ENCODE measurements around the gene MEIS1.

DNA sequence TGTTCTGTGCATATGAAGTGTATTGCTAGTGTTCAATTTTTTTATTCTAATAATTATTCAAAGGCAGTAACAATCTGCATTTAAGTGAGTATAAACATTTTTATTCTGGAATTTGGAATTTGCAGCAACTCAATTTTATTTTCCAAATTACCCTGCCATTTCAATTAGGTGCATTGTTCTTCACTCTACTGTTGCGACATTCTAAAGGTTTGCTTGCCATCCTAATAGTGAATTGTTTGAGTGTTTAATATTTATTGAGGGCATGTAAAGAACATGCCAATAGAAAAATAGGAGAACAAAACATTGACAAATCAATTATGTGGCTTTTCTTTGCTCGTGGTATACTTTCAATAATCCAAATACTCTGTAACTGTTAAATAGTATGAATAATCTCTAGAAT, 18.0 kb downstream of the MEIS1 start:
- TF ChIP-seq EZH2phosphoT487 (IDR thresholded peaks at IDR 0.05; ENCODE audit: low read length) (no peak), CTCF (IDR thresholded peaks at IDR 0.05; ENCODE audit: low read length) (no peak)
